Measurements from ENCODE around the gene RFX8.
"Not testable (repeated sequence)": the region's sequence is repeated elsewhere in the genome, so short reads cannot be mapped to it uniquely, and the experiment has no call there.

RFX8 gene

GRCh38 chr2:101509499-101510284 is 34.8 kb upstream of the RFX8 start:
- Mint-ChIP-seq H3K27ac (peak overlapping the region in 2 of 3 experiments; percentile 66 to 97), H3K4me1 (peaks cover 46% of the 10 kb centered on the region), H3K36me3 (ENCODE audit: low read depth) (no peaks in the 10 kb centered on the region), H3K27me3 (ENCODE audit: low read depth) (peaks cover 4% of the 10 kb centered on the region), H3K4me3 (no peak overlapping the region), H3K9me3 (peaks cover 5% of the 10 kb centered on the region)
- TF ChIP-seq CTCF (IDR thresholded peaks at IDR 0.05; ENCODE audit: unreplicated experiment in 3 of 3) = no peak

DNA sequence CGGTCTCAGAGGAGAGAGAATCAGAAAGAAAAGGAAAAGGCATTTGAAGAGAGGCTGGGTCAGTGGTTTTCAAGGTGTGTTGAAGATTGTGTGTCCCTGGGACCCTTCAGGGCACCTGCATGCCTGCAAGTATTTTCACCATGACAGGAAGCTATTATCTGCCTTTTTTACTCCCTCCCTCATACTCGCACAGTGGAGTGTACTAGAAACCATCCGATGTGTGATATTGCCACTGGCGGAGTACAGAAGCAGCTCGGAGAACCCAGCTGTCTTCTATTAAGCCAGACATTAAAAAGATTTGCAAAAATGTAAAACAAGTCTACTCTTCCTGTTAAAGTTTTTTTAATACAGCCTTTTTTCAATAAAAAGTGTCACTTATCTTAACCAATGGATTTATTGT is 33.7 kb upstream of the RFX8 start:
- Mint-ChIP-seq H3K9me3 (peaks cover 3% of the 10 kb centered on the region), H3K36me3 (ENCODE audit: low read depth) (no peaks in the 10 kb centered on the region), H3K27ac (peak overlapping the region; percentile 6 to 97 (median 66)), H3K27me3 (ENCODE audit: low read depth) (peaks cover 4% of the 10 kb centered on the region), H3K4me3 (no peak overlapping the region), H3K4me1 (peaks cover 42% of the 10 kb centered on the region)
- no peak for TF ChIP-seq CTCF (IDR thresholded peaks at IDR 0.05; ENCODE audit: unreplicated experiment in 3 of 3)

- H3K36me3 Mint-ChIP-seq (ENCODE audit: low read depth); H3K27me3 Mint-ChIP-seq (ENCODE audit: low read depth); H3K4me3 Mint-ChIP-seq: not testable (repeated sequence)
Measured at GRCh38 chr2:101505276-101505675, 30.4 kb upstream of the RFX8 start.

DNA sequence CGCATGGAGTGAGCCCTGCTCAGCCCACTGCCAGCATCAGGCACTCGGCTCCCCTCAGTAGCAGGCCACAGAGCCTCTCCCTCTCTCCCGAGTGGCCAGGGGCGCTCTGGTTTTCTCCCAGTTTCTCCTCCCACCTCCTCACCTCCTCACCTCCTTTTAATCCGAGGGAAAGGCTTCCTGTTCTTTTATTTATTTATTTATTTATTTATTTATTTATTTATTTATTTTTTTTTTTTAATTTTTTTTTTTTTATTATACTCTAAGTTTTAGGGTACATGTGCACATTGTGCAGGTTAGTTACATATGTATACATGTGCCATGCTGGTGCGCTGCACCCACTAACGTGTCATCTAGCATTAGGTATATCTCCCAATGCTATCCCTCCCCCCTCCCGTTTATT is 29.8 kb upstream of the RFX8 start:
- H3K4me1 Mint-ChIP-seq = peaks cover 60% of the 10 kb centered on the region
- H3K27ac Mint-ChIP-seq; H3K36me3 Mint-ChIP-seq (ENCODE audit: low read depth); H3K9me3 Mint-ChIP-seq; H3K4me3 Mint-ChIP-seq; H3K27me3 Mint-ChIP-seq (ENCODE audit: low read depth): not testable (repeated sequence)

More at GRCh38 chr2:101505276-101505675, 30.4 kb upstream of the RFX8 start:
- H3K27ac Mint-ChIP-seq, H3K9me3 Mint-ChIP-seq: not testable (repeated sequence)
- H3K4me1 Mint-ChIP-seq = peaks cover 60% of the 10 kb centered on the region

DNA sequence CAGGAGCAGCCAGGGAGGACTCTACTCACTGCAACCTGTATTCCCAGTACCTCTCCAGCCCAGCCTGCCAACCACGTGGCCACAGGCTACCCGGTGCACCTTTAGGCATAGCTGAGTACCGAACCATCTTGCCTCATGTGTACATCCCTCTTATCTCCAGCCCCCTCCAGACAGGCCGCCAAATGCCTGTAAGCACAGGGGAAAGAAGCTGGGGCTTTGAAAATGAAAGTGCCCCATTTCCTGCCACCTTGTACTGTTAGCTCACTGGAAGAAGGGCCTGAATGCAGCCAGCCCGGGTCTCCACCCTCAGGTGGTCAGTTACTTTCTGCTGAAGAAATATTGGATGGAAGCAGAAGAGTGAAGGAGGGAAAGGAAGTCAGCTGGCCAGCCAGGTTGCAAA is 27.2 kb upstream of the RFX8 start:
- no peak for TF ChIP-seq CTCF (IDR thresholded peaks at IDR 0.05; ENCODE audit: unreplicated experiment in 3 of 3)
- H3K4me3 Mint-ChIP-seq = no peak overlapping the region
- H3K36me3 Mint-ChIP-seq (ENCODE audit: low read depth) = no peaks in the 10 kb centered on the region
- peak overlapping the region; percentile 88 to 93 (median 88) for H3K27ac Mint-ChIP-seq
- peaks cover 50% of the 10 kb centered on the region for H3K4me1 Mint-ChIP-seq
- no peaks in the 10 kb centered on the region for H3K27me3 Mint-ChIP-seq (ENCODE audit: low read depth)
- H3K9me3 Mint-ChIP-seq = no peaks in the 10 kb centered on the region

GRCh38 chr2:101501443-101501842 is 26.5 kb upstream of the RFX8 start:
- H3K27me3 Mint-ChIP-seq (ENCODE audit: low read depth) = no peaks in the 10 kb centered on the region
- H3K27ac Mint-ChIP-seq = peak overlapping the region; percentile 88 to 93 (median 88)

More at GRCh38 chr2:101501443-101501842, 26.5 kb upstream of the RFX8 start:
- no peak for TF ChIP-seq CTCF (IDR thresholded peaks at IDR 0.05; ENCODE audit: unreplicated experiment in 3 of 3)
- H3K4me3 Mint-ChIP-seq = peak overlapping the region in 1 of 3 experiments; percentile 44
- H3K36me3 Mint-ChIP-seq (ENCODE audit: low read depth) = no peaks in the 10 kb centered on the region
- H3K4me1 Mint-ChIP-seq = peaks cover 47% of the 10 kb centered on the region
- no peaks in the 10 kb centered on the region for H3K9me3 Mint-ChIP-seq

Data from nephron (organoid).